HG03457 (cell line): ENCODE measurements around the gene FOXP1.

ENCODE experiments used
- ATAC-seq: cut with Tn5 transposase; IDR thresholded peaks from one replicate; pipeline ENCODE4 v1.9.1; 2021; ENCODE audit warnings: moderate number of reproducible peaks; ENCODE audit not compliant: unreplicated experiment

Gene FOXP1

GRCh38 chr3:71565316-71565715, 18.2 kb downstream of the FOXP1 start:
- no peak for ATAC-seq

DNA sequence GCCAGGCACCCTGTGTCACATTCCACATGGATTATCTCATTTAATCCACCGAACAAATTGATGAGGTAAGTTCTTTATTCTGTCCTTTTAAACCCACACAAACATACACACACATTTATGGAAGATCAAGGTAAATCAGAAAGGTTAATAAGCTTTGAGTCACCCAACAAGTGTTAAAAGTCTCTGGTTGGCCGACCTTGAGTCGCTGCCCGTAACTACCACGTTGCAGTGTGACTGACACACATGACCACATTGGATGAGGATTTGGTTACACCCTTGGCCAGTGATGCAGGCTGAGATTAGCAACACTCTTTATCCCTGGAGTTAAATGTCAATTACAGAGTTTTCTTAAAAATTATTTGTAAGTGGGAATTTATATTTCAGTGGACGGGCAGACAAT, 19.2 kb downstream of the FOXP1 start:
- ATAC-seq: peak; percentile 56

DNA sequence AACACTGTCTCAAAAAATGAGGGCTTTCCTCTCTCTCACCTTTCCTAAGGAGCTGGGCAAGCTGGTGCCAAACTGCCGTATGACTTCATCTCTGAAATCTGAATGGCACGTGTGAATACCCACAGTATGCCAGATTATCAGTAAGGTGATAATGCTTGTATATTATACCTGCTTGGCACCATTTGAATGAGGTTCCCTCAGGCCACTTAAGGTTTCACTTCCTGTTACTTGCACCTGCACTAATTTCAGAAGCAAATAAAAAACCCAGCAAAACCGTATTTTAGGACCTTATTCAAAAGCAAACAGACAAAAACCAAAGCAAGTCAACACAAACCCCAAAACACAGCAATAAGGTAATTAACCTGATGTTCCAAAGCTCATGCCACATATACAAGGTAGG, 19.7 kb downstream of the FOXP1 start:
- peak; percentile 69 for ATAC-seq

GRCh38 chr3:71562938-71563337, 20.6 kb downstream of the FOXP1 start:
- ATAC-seq: no peak

DNA sequence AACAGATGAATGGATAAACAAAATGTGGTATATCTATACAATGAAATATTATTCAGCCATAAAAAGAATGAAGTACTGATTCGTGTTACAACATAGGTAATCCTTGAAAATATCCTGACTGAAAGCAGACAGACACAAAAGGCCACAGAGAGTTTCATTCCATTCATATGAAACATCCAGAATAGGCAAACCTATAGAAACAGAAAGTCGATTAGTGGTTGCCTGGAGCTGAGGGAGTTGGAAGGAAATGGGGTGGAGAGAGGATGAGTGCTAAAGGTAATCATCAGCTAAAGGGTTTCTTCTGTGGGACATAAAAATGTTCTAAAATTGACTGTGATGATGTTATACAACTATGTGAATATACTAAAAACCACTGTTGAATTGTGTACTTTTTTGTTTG, 22.9 kb downstream of the FOXP1 start:
- ATAC-seq: no peak

- ATAC-seq: no peak
Observed at GRCh38 chr3:71559578-71560162, 23.9 kb downstream of the FOXP1 start.

DNA sequence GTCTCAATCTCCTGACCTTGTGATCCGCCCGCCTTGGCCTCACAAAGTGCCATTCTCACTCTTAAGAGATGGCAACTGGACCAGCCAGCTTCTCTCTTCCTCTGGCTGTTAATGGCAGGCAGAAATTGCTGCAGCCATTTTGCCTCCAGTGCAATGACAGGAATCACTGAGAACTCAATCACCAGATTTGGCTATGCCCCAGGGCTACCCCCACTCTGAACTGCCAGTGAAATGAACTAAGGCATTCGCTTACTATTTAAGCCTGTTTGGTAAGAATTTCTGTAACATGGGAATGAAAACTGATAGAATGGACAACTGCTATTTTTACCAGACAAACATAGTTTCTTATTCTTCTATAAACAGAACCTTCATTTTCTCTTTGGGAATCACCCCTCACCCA, 24.5 kb downstream of the FOXP1 start:
- no peak for ATAC-seq

DNA sequence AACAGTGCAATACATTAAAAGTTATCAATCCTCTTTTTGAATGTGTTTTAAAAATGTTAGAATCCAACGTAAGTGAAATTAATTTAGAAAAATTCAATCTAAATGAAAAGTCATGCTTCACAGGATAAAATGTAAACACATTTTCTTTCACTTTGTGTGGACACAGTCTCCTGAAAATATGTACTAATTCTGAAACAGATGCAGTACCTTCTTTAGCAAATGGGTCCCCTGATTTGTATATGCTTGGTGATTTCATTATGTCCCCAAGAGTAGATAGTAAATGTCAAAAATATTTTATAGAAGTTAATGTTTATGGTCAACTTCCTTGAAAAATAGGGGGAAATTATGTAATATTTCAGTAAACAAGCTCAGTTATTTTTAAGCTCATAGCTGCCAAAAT, 28.9 kb downstream of the FOXP1 start:
- ATAC-seq: no peak

DNA sequence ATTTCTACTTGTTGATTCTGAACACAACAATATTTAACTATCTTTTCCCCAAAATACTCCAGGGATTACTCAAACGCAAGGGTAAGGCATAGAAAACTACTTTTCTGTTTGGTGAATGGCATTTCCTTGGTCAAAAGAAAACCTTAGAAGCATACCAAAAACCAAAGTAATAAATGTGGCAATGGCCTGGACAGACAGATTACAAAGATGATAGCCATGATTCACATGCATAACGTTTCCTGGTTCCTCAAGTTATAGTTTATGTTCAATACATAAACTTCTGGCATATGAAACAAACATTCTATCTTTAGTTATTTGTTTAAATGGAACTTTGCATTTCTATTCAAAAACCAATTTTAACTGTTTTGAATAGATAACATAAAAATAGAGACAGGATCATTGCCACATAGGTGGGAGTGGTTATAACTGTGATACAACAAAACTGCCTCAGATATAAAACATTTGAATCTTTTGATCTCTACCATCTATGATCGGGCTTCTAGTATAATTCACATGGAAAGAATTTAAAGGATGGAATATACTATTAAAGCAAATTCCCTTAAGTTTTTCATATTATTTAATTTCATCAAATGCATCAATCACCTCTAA, 32.1 kb downstream of the FOXP1 start:
- ATAC-seq: no peak

DNA sequence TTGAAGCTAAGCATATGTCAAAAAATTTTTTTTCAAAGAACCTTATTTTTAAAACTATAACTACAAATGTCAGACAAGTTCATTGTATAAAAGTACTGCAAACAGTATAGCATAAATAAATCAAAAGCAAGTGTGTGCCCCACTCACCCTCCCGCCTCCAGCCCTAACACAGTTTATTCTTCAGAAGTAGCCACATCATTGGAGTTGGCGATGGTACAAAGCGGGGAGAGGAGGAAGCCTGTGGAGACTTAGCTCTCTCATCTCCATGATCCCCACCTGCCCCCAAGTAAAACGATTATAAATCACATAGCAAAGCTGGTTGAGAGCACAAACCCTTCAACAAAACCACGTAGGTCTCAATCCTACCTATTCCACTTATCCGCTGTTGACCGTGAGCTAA, 33.6 kb downstream of the FOXP1 start:
- ATAC-seq: no peak

GRCh38 chr3:71548705-71549384, 34.7 kb downstream of the FOXP1 start:
- peak; percentile 97 for ATAC-seq

DNA sequence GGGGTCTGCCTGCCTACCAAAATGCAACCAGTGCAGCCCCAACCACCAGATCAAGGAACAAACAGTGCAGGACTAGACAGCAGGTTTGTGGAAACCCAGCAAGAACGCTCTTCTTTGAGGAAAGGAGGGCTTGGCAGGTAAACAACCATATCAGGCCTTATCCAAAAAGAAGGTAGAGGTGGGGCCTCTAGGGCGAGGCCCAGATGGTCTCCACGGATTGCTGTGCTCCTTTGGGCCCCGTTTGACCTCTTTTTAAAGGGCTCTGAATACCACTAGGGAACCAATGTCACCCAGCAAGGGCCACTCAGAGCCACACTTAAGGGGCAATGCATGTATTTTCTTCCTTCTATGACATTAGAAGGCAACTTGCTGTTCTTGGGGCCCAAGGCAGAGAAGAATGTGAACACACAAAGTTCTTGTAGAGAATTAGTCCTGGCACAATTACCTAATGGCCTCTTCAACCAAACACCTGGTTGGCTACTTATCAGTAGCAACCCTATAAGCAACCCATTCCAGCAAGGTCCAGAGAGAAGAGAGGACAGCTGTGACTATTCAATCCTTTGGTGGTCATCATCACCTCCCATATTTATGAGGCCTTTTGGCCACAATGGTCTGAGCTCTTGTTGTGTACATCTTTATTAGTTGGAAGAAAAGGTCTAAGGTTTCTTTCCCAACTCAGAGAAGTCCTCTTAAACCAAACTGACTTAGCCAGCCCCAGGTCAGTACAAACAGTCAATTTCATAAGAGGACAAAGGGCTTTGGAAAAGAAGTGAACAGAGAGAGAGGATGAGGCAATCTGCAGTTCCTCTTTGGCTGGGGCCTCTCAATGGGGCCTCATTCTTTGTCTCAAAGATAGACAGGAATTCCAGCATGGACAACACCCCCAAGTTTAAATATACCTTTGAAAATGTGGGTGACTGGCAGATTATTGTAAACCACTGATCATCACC, 36.0 kb downstream of the FOXP1 start:
- ATAC-seq: no peak

GRCh38 chr3:71546821-71547220, 36.7 kb downstream of the FOXP1 start:
- ATAC-seq: no peak

- ATAC-seq: no peak
Observed at GRCh38 chr3:71545330-71545729, 38.2 kb downstream of the FOXP1 start.

DNA sequence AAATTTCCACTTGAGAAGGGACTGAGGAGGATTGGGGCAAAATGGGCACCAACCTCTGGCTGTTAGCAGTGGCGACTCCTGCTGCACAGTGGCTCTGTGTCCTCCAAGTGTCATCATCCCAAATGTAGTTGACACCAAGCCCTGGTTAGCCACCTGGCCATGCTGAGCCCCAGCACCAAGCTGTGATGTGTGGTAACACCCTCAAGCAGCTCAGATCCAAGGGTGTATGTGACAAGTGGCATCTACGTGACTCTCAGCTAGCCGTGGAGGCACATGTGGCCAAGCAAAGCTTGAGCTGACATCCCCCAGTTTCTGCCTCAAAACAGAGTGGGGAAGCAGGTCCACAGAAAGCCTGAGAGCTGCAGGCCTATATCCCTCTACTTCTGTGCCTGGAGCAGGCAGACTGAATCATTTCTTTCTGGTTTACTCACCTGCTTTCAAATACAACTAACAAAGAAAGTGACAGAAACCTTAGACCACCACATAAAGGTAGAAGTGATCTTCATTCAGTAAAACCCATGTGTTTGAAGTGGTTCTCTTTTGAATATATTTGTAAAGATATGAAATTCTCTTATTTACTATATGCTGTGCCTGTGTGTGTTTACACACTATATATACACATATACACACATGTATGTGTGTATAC, 40.0 kb downstream of the FOXP1 start:
- ATAC-seq: no peak

- peak; percentile 83 for ATAC-seq
Observed at GRCh38 chr3:71542521-71543370, 40.8 kb downstream of the FOXP1 start.

- no peak for ATAC-seq
Observed at GRCh38 chr3:71541313-71541712, 42.2 kb downstream of the FOXP1 start.

DNA sequence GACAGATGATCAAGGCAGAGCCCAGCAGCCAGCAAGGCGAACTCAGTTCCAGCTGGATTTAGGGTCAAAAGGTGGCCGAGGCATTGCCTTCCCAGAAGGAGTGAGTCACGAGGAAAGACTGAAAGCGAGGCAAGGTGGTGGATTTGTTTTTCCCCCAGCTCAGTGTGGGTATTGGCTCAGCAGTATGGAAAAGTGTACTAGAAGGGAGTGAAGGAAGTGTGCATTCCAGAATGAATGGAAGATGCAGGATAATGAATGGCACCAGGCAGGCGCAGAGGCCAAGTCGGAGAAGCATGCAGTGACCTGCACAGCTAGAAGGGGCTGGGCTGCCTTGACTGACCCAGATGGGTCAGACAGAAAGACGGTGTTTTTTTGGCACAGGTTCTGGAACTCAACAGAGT, 46.3 kb downstream of the FOXP1 start:
- ATAC-seq: no peak

DNA sequence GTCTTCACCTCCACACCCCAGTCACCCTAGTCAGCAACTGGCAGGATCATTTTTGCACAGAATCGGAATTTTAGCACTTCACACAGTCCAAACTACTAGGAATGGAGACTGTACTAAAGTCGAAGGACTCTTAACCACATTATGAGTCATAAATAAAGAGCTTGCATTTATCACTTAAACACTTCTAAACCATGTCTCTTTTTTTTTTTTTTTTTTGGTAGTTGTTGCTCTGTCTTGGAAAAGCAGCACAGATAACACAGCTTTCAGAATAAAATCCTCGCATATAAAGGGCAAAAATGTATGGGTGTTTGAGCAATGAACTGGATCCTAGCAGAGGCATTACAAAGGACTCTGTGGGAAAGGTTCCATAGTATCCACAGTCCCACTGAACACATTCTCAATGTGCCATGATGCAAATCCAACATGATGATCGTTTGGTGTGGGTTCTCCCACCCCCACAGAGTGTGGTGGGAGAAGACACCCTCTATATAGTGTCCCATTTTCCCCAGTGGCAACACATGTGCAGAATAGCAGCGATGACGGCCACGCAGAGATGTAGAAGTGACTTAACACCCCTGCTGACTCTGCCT, 47.1 kb downstream of the FOXP1 start:
- no peak for ATAC-seq

GRCh38 chr3:71533588-71533987, 49.9 kb downstream of the FOXP1 start:
- no peak for ATAC-seq
